Right lobe of liver (tissue), 6 donors: ENCODE measurements around the gene TDRD7. TPM values are rescaled to one million over a fixed set of nuclear protein-coding genes. Genes with fewer than 3 reads are reported as not detected.

Source experiments
- ATAC-seq, 4 donors: fragments of 200-7000 bp; cut with Tn5 transposase; one replicate each; pipeline ENCODE4 v1.9.1; 2020; ENCODE audit warnings: mild to moderate bottlenecking in 4 of 4, moderate library complexity in 4 of 4
- DNase-seq, 3 donors: peaks; one replicate each; pipeline ENCODE4 v3.0.0-alpha.2; 2020
- H3K27ac ChIP-seq, 3 donors: fragments of 200-600 bp; one replicate each; pipeline ENCODE4 v1.8.0; 2022
- H3K27me3 ChIP-seq, 2 donors: fragments of 200-600 bp; one replicate each; pipeline ENCODE4 v1.8.0; 2022
- H3K36me3 ChIP-seq, 4 donors: fragments of 200-600 bp; sonication (generic) in 1 of 4; one replicate each; pipeline versions ENCODE4 v1.5.1 to v1.8.0; 2017 to 2022; ENCODE audit warnings: control low read depth in 1 of 4
- H3K4me1 ChIP-seq, 4 donors: fragments of 200-600 bp; sonication (generic) in 1 of 4; one replicate each; pipeline versions ENCODE4 v1.5.1 to v1.8.0; 2017 to 2022; ENCODE audit warnings: control low read depth in 1 of 4
- H3K4me3 ChIP-seq, 3 donors: fragments of 200-600 bp; one replicate each; pipeline ENCODE4 v1.8.0; 2022
- H3K9me3 ChIP-seq, 4 donors: fragments of 200-600 bp; sonication (generic) in 1 of 4; one replicate each; pipeline versions ENCODE4 v1.5.1 to v1.8.0; 2017 to 2022; ENCODE audit warnings: control low read depth in 1 of 4
- CTCF ChIP-seq, 4 donors: fragments of 200-600 bp in 3 of 4; fragments of 450-650 bp in 1 of 4; IDR thresholded peaks; one replicate each; pipeline versions ENCODE4 v1.5.1 to v1.8.0; 2016 to 2022; ENCODE audit warnings: antibody characterized with exemption in 4 of 4, mild to moderate bottlenecking in 2 of 4
- POLR2A ChIP-seq: fragments of 450-650 bp; IDR thresholded peaks from one replicate; pipeline ENCODE4 v1.6.1; 2017; ENCODE audit warnings: antibody characterized with exemption, mild to moderate bottlenecking
- WGBS: methylation state at CpG from one replicate; pipeline ENCODE4 v1.1.6; 2018; ENCODE audit warnings: low coverage, low lambda C conversion rate; ENCODE audit not compliant: insufficient coverage; ENCODE audit errors: missing lambda C conversion rate; 5-methylcytosine and 5-hydroxymethylcytosine counted together
- intact Hi-C, 2 donors: fragments of 100-400 bp; cut with DNase I; formaldehyde crosslinking; loops; one replicate each; pipeline versions ENCODE4 v1.11.2 to v1.14.1; 2022
- total RNA-seq, 6 experiments: library from RNA; depleted of rRNA in 2 of 6; stranded (reverse); fragments of >200 nt in 2 of 6; fragmentation: NEBNext Ultra II Directional in 3 of 6; extraction: Animal tissue kit (Norgen Biotek cat#: 25700) in 3 of 6; gene quantifications; one replicate each; pipeline versions ENCODE4 v1.1.0 to v1.2.4, GENCODE V29; 2016 to 2023
- donor health status: DM: no; HTN: yes; CAD: no.
- donor health status: DM: no; HTN: no; CAD: no.
- donor health status: DM: no; HTN: no; CAD: no.
- donor health status: DM: no; HTN: yes; CAD: no.
- donor health status: DM: no; HTN: yes; CAD: no.

Gene TDRD7
- total RNA-seq, 6 experiments from 2014 or later: 4.2 to 8.7 (median 6.8) TPM

DNA sequence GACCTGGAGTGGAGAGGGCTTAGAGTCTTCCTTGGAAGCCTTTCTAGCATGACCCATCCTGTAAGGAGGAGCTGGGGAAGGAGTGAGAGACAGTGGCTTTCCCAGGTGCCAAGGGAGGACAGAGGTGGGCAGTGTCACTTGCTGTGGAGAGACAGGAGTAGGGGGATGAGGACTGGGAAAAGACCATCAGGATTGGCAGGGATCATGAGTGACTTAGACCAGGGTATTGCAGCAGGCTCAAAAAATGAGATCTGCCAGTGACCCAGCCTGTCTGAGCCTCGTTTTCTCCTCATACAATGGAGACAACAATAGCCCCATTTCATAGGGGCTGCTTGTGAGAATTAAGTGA lies 91.9 kb downstream of the TDRD7 start:
- intact Hi-C loops: no loop called here
- DNase-seq (no peak), ATAC-seq (no peak)
- peaks cover 0 to 26% (median 9%) of the 10 kb centered on the region in 4 donors for H3K4me1 ChIP-seq
- H3K36me3 ChIP-seq: no peaks in the 10 kb centered on the region
- 83% methylated on average over 1 of the region's 1 CpG for WGBS
- H3K27me3 ChIP-seq: no peaks in the 10 kb centered on the region
- H3K4me3 ChIP-seq: no peak overlapping the region
- no peak for TF ChIP-seq CTCF (IDR thresholded peaks at IDR 0.05)
- no peak for TF ChIP-seq POLR2A
- no peaks in the 10 kb centered on the region for H3K9me3 ChIP-seq
- H3K27ac ChIP-seq: peak overlapping the region; percentile 45 to 86 (median 71)

- Histone ChIP-seq H3K4me3 (no peak overlapping the region), H3K4me1 (peaks cover 0 to 26% (median 9%) of the 10 kb centered on the region in 4 donors), H3K36me3 (no peaks in the 10 kb centered on the region), H3K27ac (peak overlapping the region; percentile 45 to 86 (median 71)), H3K9me3 (no peaks in the 10 kb centered on the region), H3K27me3 (no peaks in the 10 kb centered on the region)
- no peak for DNase-seq
- 39% methylated on average over 8 of the region's 8 CpGs for WGBS
- intact Hi-C loops: no loop called here
- ATAC-seq: peak in 3 of 4 donors; percentile 41 to 71 (median 55)
- TF ChIP-seq CTCF (IDR thresholded peaks at IDR 0.05): no peak
- TF ChIP-seq POLR2A: no peak
Observed at GRCh38 chr9:97504381-97505216, 92.7 kb downstream of the TDRD7 start.

- 97% methylated on average over 3 of the region's 3 CpGs for WGBS
- DNase-seq: no peak
- no peaks in the 10 kb centered on the region for H3K9me3 ChIP-seq
- no peak overlapping the region for H3K4me3 ChIP-seq
- ATAC-seq: no peak
- peaks cover 0 to 26% (median 8%) of the 10 kb centered on the region in 4 donors for H3K4me1 ChIP-seq
- intact Hi-C loops: no loop called here
- no peak overlapping the region for H3K27ac ChIP-seq
- no peaks in the 10 kb centered on the region for H3K27me3 ChIP-seq
- TF ChIP-seq CTCF (IDR thresholded peaks at IDR 0.05) (no peak), POLR2A (no peak)
- no peaks in the 10 kb centered on the region for H3K36me3 ChIP-seq
Observed at GRCh38 chr9:97505845-97506244, 93.9 kb downstream of the TDRD7 start.

- no peaks in the 10 kb centered on the region for H3K36me3 ChIP-seq
- no peak for TF ChIP-seq POLR2A
- no peak for TF ChIP-seq CTCF (IDR thresholded peaks at IDR 0.05)
- intact Hi-C loops: no loop called here
- ATAC-seq (no peak), DNase-seq (no peak)
- no peak overlapping the region for H3K27ac ChIP-seq
- H3K9me3 ChIP-seq: no peaks in the 10 kb centered on the region
- peaks cover 0 to 26% (median 7%) of the 10 kb centered on the region in 4 donors for H3K4me1 ChIP-seq
- WGBS: 83% methylated on average over 2 of the region's 4 CpGs
- H3K4me3 ChIP-seq: no peak overlapping the region
- H3K27me3 ChIP-seq: no peaks in the 10 kb centered on the region
Observed at GRCh38 chr9:97506306-97506705, 94.4 kb downstream of the TDRD7 start.
